Trophoblast cell (in vitro differentiated cells and primary cell): Measurements from ENCODE around the gene MPZL1.

Experiments used
- DNase-seq, 2 donors: peaks; one replicate each; pipeline ENCODE4 v3.0.0-alpha.2; 2016
- H2AFZ ChIP-seq: 2 replicates; pipeline ENCODE4 v1.6.1; 2013; ENCODE audit warnings: low read length, moderate library complexity, mild to moderate bottlenecking; ENCODE audit not compliant: insufficient read depth, poor library complexity
- H2AK5ac ChIP-seq: 2 replicates; pipeline ENCODE4 v1.6.1; 2013; ENCODE audit warnings: mild to moderate bottlenecking, low read length
- H2BK120ac ChIP-seq: 2 replicates; pipeline ENCODE4 v1.6.1; 2013; ENCODE audit warnings: low read length, mild to moderate bottlenecking, moderate library complexity; ENCODE audit not compliant: insufficient read depth, poor library complexity
- H2BK12ac ChIP-seq: 2 replicates; pipeline ENCODE4 v1.6.1; 2013; ENCODE audit warnings: mild to moderate bottlenecking, low read length, moderate library complexity
- H2BK5ac ChIP-seq: 2 replicates; pipeline ENCODE4 v1.6.1; 2013; ENCODE audit warnings: low read length, low read depth, moderate library complexity, mild to moderate bottlenecking; ENCODE audit not compliant: poor library complexity
- H3K14ac ChIP-seq: 2 replicates; pipeline ENCODE4 v1.6.1; 2013; ENCODE audit warnings: mild to moderate bottlenecking, low read length
- H3K18ac ChIP-seq: 2 replicates; pipeline ENCODE4 v1.6.1; 2013; ENCODE audit warnings: mild to moderate bottlenecking, low read length
- H3K23ac ChIP-seq: 2 replicates; pipeline ENCODE4 v1.6.1; 2013; ENCODE audit warnings: low read length
- H3K27ac ChIP-seq: 2 replicates; pipeline ENCODE4 v1.5.1; 2013; ENCODE audit warnings: low read depth, mild to moderate bottlenecking, inconsistent platforms, low read length, moderate library complexity
- H3K27me3 ChIP-seq: 2 replicates; pipeline ENCODE4 v1.6.1; 2013; ENCODE audit warnings: inconsistent platforms, mild to moderate bottlenecking, low read length, moderate library complexity; ENCODE audit not compliant: insufficient read depth
- H3K36me3 ChIP-seq, 2 experiments: 1 replicate in 1 of 2; 2 replicates in 1 of 2; pipeline ENCODE4 v1.6.1; 2013; ENCODE audit warnings: low read length in 2 of 2, mild to moderate bottlenecking in 2 of 2, moderate library complexity in 1 of 2; ENCODE audit not compliant: insufficient read depth in 2 of 2, control insufficient read depth in 1 of 2
- H3K4ac ChIP-seq: 2 replicates; pipeline ENCODE4 v1.6.1; 2013; ENCODE audit warnings: low read depth, mild to moderate bottlenecking, low read length, moderate library complexity
- H3K4me1 ChIP-seq, 2 experiments: 1 replicate in 1 of 2; 2 replicates in 1 of 2; pipeline ENCODE4 v1.6.1; 2013; ENCODE audit warnings: low read length in 2 of 2, mild to moderate bottlenecking in 2 of 2, moderate library complexity in 1 of 2; ENCODE audit not compliant: insufficient read depth in 2 of 2, control insufficient read depth in 1 of 2
- H3K4me2 ChIP-seq: 2 replicates; pipeline ENCODE4 v1.6.1; 2013; ENCODE audit warnings: inconsistent platforms, mild to moderate bottlenecking, low read length, moderate library complexity
- H3K4me3 ChIP-seq: 2 replicates; pipeline ENCODE4 v1.5.1; 2013; ENCODE audit warnings: mild to moderate bottlenecking, low read depth, low read length, inconsistent platforms
- H3K79me1 ChIP-seq: one replicate; pipeline ENCODE4 v1.6.1; 2013; ENCODE audit warnings: low read length
- H3K79me2 ChIP-seq: 2 replicates; pipeline ENCODE4 v1.6.1; 2013; ENCODE audit warnings: low read length, mild to moderate bottlenecking; ENCODE audit not compliant: control insufficient read depth, insufficient read depth, poor library complexity
- H3K9ac ChIP-seq: 2 replicates; pipeline ENCODE4 v1.6.1; 2013; ENCODE audit warnings: mild to moderate bottlenecking, low read length
- H3K9me3 ChIP-seq: 2 replicates; pipeline ENCODE4 v1.6.1; 2013; ENCODE audit warnings: low read depth, mild to moderate bottlenecking, control low read depth, inconsistent platforms, low read length; ENCODE audit not compliant: insufficient read depth
- H4K12ac ChIP-seq: 2 replicates; pipeline ENCODE4 v1.6.1; 2013; ENCODE audit warnings: low read depth, mild to moderate bottlenecking, low read length, moderate library complexity
- H4K8ac ChIP-seq: 2 replicates; pipeline ENCODE4 v1.6.1; 2013; ENCODE audit warnings: low read depth, mild to moderate bottlenecking, low read length, moderate library complexity
- H4K91ac ChIP-seq: one replicate; pipeline ENCODE4 v1.6.1; 2013; ENCODE audit warnings: low read depth, mild to moderate bottlenecking, low read length, moderate library complexity
- WGBS: extraction: QIAGEN DNeasy Blood & Tissue Kit; methylation state at CpG from one replicate; pipeline ENCODE4 v1.1.7; 2013; ENCODE audit warnings: missing lambda C conversion rate; ENCODE audit not compliant: insufficient read length, insufficient coverage; ENCODE audit errors: extremely low coverage; 5-methylcytosine and 5-hydroxymethylcytosine counted together

MPZL1 gene

GRCh38 chr1:167675440-167675839 is 46.3 kb upstream of the MPZL1 start:
- H4K91ac ChIP-seq, result no peak overlapping the region
- H3K4ac ChIP-seq, result no peak overlapping the region
- no peak overlapping the region for H2AK5ac ChIP-seq
- H3K79me1 ChIP-seq, result peaks cover 14% of the 10 kb centered on the region
- H2BK12ac ChIP-seq, result no peak overlapping the region
- no peaks in the 10 kb centered on the region for H3K27me3 ChIP-seq
- no peaks in the 10 kb centered on the region for H3K79me2 ChIP-seq
- H3K23ac ChIP-seq, result no peak overlapping the region
- no peak overlapping the region for H3K14ac ChIP-seq
- no peak overlapping the region for H2AFZ ChIP-seq
- no peak overlapping the region for H3K18ac ChIP-seq
- no peak overlapping the region for H3K9ac ChIP-seq
- H3K4me1 ChIP-seq, result peaks cover 17 to 25% of the 10 kb centered on the region in 2 experiments
- H3K4me3 ChIP-seq, result no peak overlapping the region
- no peaks in the 10 kb centered on the region for H3K9me3 ChIP-seq
- no peak overlapping the region for H3K27ac ChIP-seq
- no peak overlapping the region for H2BK5ac ChIP-seq
- WGBS, result no CpG with 5 or more reads among the region's 5 CpGs
- H4K8ac ChIP-seq, result no peak overlapping the region
- H4K12ac ChIP-seq, result no peak overlapping the region
- H3K36me3 ChIP-seq, result no peaks in the 10 kb centered on the region
- H2BK120ac ChIP-seq, result no peak overlapping the region
- DNase-seq, result no peak
- no peak overlapping the region for H3K4me2 ChIP-seq

GRCh38 chr1:167676205-167676915 is 45.4 kb upstream of the MPZL1 start:
- Histone ChIP-seq H3K9ac (no peak overlapping the region), H3K36me3 (no peaks in the 10 kb centered on the region), H3K4ac (no peak overlapping the region), H2AFZ (no peak overlapping the region), H4K8ac (no peak overlapping the region), H4K12ac (no peak overlapping the region), H3K79me1 (peaks cover 19% of the 10 kb centered on the region), H3K79me2 (no peaks in the 10 kb centered on the region), H3K27ac (no peak overlapping the region), H2BK12ac (peak overlapping the region; percentile 53), H3K9me3 (no peaks in the 10 kb centered on the region), H3K4me3 (no peak overlapping the region), H3K18ac (no peak overlapping the region), H3K4me1 (peaks cover 20 to 25% of the 10 kb centered on the region in 2 experiments), H3K4me2 (no peak overlapping the region), H2BK5ac (no peak overlapping the region), H3K27me3 (no peaks in the 10 kb centered on the region), H3K14ac (no peak overlapping the region), H3K23ac (no peak overlapping the region), H4K91ac (peak overlapping the region; percentile 52), H2BK120ac (peak overlapping the region; percentile 30), H2AK5ac (no peak overlapping the region)
- WGBS, result no CpG with 5 or more reads among the region's 2 CpGs
- no peak for DNase-seq

DNA sequence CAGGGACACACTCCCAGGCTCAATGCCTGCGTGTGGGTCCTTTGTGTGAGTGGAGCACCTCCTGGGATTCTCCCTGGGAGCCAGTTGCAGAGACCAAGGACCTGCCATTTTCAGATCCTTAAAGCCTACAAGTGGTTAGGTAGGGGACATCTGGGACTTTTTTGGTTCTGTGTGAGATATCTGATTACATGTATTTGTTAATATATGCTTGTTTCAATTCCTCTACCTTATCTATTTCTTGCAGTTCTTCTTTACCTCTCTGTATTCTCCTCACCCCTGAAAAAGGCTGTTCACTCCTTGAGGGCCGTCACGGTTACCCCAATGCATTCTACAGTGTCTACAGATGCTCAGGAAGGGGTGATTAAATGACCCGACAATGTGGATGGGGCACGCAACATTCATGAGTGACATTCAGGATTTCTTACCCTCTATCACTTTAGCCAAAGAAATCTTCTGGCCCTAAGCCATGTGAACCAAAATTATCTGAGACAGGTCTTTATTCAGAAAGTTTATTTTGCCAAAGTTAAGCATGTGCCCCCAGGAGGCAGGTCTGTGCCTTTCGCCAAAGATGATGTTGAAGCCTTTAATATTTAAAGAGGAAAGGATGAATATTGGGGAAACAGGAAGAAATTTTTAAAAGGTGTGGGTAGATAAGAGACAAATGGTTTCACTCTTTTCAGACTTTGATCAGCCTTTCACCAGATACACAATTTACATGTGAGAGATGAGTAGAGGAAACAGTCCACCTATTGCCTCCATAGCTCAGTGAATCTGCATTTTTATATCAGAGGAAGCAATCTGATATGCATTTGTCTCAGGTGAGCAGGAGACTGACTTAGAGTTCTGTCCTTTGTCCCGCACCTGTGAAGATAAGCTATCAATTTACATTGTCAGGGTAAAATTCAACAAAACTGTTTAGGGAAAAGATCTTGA is 44.6 kb upstream of the MPZL1 start:
- H2AFZ ChIP-seq, result no peak overlapping the region
- H3K27ac ChIP-seq, result no peak overlapping the region
- H3K36me3 ChIP-seq, result no peaks in the 10 kb centered on the region
- no CpG with 5 or more reads among the region's 7 CpGs for WGBS
- H3K27me3 ChIP-seq, result no peaks in the 10 kb centered on the region
- no peak overlapping the region for H3K4me2 ChIP-seq
- no peak overlapping the region for H4K12ac ChIP-seq
- peak overlapping the region; percentile 30 for H2BK120ac ChIP-seq
- H3K4me3 ChIP-seq, result no peak overlapping the region
- no peak overlapping the region for H3K18ac ChIP-seq
- peak overlapping the region; percentile 52 for H4K91ac ChIP-seq
- no peak overlapping the region for H4K8ac ChIP-seq
- no peaks in the 10 kb centered on the region for H3K9me3 ChIP-seq
- H3K4me1 ChIP-seq, result peaks cover 24 to 26% of the 10 kb centered on the region in 2 experiments
- peaks cover 26% of the 10 kb centered on the region for H3K79me1 ChIP-seq
- DNase-seq, result no peak
- no peak overlapping the region for H3K4ac ChIP-seq
- H2BK12ac ChIP-seq, result peak overlapping the region; percentile 53
- H3K23ac ChIP-seq, result no peak overlapping the region
- H3K14ac ChIP-seq, result no peak overlapping the region
- no peaks in the 10 kb centered on the region for H3K79me2 ChIP-seq
- H3K9ac ChIP-seq, result no peak overlapping the region
- H2BK5ac ChIP-seq, result no peak overlapping the region
- H2AK5ac ChIP-seq, result no peak overlapping the region

DNA sequence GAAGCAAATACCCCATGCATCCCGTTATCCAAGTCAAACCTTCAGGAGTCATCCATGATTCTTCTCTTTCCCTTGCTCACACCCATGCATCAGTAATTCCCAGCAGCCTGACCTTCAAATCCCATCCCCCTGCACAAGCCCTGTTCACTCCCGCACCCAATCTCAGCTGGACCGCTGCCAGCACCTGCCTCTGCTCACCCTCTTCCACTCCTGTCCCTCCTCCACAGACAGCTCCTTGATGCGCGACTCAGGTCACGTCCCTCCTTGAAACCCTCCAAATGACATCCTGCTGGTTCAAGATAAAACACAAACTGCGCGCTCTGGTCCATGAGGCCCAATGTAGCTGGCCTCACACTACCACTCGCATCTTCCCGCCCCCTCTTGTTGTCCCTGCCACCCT is 43.4 kb upstream of the MPZL1 start:
- WGBS, result no CpG with 5 or more reads among the region's 10 CpGs

More for the DNA sequence above, 43.4 kb upstream of the MPZL1 start:
- Histone ChIP-seq H2BK120ac (peak overlapping the region; percentile 9), H3K79me2 (peaks cover 1% of the 10 kb centered on the region), H3K27ac (peak overlapping the region; percentile 18), H2BK5ac (peak overlapping the region; percentile 29), H4K91ac (peak overlapping the region; percentile 84), H4K12ac (no peak overlapping the region), H3K4me3 (no peak overlapping the region), H3K9me3 (no peaks in the 10 kb centered on the region), H2AK5ac (peak overlapping the region; percentile 28), H3K4me1 (peaks cover 36 to 39% of the 10 kb centered on the region in 2 experiments), H3K18ac (peak overlapping the region; percentile 17), H3K36me3 (no peaks in the 10 kb centered on the region), H3K14ac (peak overlapping the region; percentile 16), H3K27me3 (no peaks in the 10 kb centered on the region), H2BK12ac (peak overlapping the region; percentile 25), H3K9ac (no peak overlapping the region), H3K79me1 (peaks cover 38% of the 10 kb centered on the region), H4K8ac (no peak overlapping the region), H3K23ac (no peak overlapping the region), H3K4ac (peak overlapping the region; percentile 9), H2AFZ (no peak overlapping the region), H3K4me2 (no peak overlapping the region)
- DNase-seq, result no peak
